ENCODE data around the gene FNBP1.
A peak's percentile ranks its signal among the peaks of the same experiment; 100 is the strongest.

FNBP1 gene

DNA sequence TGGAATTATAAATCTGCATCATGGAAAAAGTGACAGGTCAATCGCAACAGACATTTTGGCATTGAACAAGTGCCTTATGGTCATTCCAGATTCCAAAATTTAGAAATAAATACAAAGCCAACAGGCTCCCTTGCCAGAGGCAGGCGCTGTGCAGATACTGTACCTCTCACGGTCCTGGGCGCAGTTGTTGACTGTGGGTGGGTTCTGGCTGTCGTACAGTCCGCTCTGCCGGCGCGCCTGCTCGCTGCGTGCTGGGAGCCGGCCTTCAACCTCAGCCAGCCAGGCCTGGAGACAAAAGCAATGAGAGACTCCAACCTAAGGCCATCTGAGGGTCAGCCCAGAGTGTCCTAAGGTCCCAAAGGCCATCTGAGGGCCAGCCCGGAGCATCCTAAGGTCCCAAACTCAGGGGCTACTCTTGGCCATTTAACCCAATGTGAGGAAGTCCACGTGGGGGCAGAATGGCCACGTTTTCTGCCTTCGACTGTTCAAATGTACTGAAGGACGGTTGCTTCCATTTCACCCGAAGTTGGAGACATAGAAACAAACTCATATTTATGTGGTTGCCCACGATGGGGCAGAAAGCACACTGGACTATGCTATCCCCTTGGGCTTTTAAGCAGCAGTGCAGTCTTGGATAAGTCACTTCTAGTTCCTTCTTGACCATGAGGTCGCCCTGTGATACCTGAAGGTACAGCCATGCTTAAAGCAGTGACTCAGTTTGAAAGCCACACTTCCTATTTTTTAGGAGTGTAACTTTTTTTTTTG is 142.5 kb downstream of the FNBP1 start:
- no peak for DNase-seq (ENCODE audit: low read depth in 2 of 2)
- no peak for TF ChIP-seq CTCF (IDR thresholded peaks at IDR 0.05; ENCODE audit: low read depth, low read length)
- H3K4me3 ChIP-seq (replicated peaks in 1 of 2; ENCODE audit: low read depth in 2 of 2, low read length in 2 of 2) = no peak overlapping the region

GRCh38 chr9:129899620-129900019 is 143.4 kb downstream of the FNBP1 start:
- TF ChIP-seq CTCF (IDR thresholded peaks at IDR 0.05; ENCODE audit: low read depth, low read length) = no peak
- no peak overlapping the region for H3K4me3 ChIP-seq (replicated peaks in 1 of 2; ENCODE audit: low read depth in 2 of 2, low read length in 2 of 2)
- DNase-seq (ENCODE audit: low read depth in 2 of 2) = no peak

- no peak overlapping the region for H3K4me3 ChIP-seq (replicated peaks in 1 of 2; ENCODE audit: low read depth in 2 of 2, low read length in 2 of 2)
- peak; percentile 26 to 51 for DNase-seq (ENCODE audit: low read depth in 2 of 2)
Observed at GRCh38 chr9:129898185-129898584, 144.8 kb downstream of the FNBP1 start.

DNA sequence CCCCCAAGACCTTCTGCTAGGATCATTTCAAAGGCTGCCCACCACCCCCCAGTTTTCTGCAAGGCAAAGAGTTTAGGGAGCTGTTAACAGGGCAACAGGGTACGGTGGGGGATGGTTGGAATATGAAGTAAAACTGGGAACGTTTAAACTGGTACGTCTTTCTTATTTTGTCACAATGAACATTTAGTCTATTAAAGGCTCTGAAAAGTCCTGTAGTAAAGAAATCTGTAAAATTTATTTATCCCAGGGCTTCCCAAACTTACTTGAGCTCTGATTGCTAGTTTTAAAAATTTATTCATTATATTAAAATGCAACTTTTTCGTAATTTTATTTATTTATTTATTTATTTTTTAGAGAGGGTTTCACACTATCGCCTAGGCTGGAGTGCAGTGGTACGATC is 145.7 kb downstream of the FNBP1 start:
- DNase-seq (ENCODE audit: low read depth in 2 of 2) = no peak
- TF ChIP-seq CTCF (IDR thresholded peaks at IDR 0.05; ENCODE audit: low read depth, low read length) = no peak

More at GRCh38 chr9:129898185-129898584, 144.8 kb downstream of the FNBP1 start:
- TF ChIP-seq CTCF (IDR thresholded peaks at IDR 0.05; ENCODE audit: low read depth, low read length) = no peak

DNA sequence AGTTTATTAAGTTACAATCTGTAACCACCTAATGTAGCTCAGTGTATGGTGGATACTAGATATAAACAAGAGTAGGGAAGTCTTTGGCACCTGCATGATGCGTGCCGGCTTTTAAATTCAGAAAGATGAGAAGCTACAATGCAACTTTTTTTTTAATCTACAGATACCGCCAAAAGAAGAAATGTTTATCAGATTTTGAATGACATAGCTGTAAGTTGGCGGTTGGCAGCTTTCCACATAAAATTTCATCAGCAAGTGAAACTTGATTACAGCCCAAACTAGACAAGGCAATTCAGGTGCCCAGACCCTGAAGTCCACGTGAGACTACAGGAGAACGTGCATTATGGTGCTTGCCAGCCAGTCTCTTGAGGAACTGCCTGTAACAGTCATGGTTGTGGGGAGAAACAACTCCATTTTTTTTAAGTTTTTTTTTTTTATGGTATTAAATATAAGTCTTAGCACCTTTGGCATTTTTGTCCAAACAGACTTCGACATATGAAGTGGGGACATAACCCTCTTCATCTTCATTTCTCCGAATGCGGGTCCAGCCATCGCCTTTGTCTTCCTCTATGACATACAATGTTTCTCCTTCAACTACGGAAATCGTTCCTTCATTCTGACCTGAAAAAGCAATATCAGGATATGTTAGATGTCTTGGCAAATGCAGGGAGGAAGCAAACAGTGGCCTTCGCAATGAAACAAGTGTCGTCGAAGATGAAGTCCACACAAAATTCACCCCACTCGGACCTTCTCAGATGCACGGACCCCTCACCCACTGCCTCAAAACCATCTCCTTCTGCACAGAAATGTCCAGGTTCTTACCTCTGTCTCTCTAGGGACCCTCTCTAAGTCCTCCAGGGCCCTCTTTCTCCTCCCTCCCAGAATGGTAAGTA is 147.4 kb downstream of the FNBP1 start:
- no peak for TF ChIP-seq CTCF (IDR thresholded peaks at IDR 0.05; ENCODE audit: low read depth, low read length)
- DNase-seq (ENCODE audit: low read depth in 2 of 2) = no peak
- no peak overlapping the region for H3K4me3 ChIP-seq (replicated peaks in 1 of 2; ENCODE audit: low read depth in 2 of 2, low read length in 2 of 2)

More for the DNA sequence above, 145.7 kb downstream of the FNBP1 start:
- H3K4me3 ChIP-seq (replicated peaks in 1 of 2; ENCODE audit: low read depth in 2 of 2, low read length in 2 of 2) = no peak overlapping the region

DNA sequence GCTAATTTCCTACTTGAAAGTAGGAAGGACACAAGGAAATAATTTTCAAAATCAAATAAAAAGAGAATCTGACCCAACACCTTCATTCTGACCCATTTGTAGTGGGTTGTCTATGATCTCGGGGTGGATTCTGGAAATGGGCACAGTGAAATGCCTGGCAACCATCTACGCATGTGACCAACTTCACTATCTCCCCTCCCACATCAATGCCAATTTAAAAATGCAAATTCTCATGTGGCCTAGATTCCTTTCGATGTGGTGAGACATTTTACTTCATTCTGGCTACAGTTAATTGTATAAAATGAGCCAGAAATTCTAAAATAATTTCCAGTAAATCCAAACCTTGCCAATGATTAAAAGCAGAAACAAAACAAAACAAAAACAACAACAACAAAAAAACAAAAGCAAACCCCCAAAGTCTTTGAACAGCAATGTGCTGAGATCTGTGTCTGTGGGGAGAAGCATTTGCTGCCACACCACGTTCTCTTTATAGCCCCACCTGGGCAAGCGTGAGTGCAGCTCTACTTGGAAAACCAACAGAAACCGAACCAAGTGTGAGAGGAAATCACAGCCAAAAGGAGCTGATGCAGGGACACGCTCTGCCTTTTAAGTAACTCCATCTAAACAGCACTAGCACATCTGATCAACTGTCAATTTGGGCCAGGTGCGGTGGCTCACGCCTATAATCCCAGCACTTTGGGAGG is 148.7 kb downstream of the FNBP1 start:
- TF ChIP-seq CTCF (IDR thresholded peaks at IDR 0.05; ENCODE audit: low read depth, low read length) = no peak
- DNase-seq (ENCODE audit: low read depth in 2 of 2) = no peak
- no peak overlapping the region for H3K4me3 ChIP-seq (replicated peaks in 1 of 2; ENCODE audit: low read depth in 2 of 2, low read length in 2 of 2)

Measured in cardiac fibroblast (primary cell).